ENCODE results near the gene SF3B3. TPM values are rescaled to one million over a fixed set of nuclear protein-coding genes. Genes with fewer than 3 reads are reported as not detected.

The SF3B3 gene
- total RNA-seq, 1 experiment from 2014 or later: 253 TPM

DNA sequence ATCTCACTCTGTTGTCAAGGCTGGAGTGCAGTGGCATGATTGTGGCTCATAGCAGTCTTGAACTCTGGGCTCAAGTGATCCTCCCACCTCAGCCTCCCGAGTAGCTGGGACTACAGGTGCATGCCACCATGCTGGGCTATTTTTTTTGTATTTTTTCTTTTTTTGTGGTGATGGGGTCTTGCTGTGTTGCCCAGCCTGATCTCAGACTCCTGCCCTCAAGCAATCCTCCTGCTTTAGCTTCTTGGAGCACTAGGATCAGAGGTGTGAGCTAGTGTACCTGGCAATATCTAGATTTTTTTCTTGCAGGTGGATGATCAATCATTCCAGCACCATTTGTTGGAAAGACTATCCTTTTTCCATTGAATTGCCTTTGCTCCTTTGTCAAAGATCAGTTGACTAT is 69.9 kb downstream of the SF3B3 start:
- intact Hi-C loops (cut with micrococcal nuclease; ENCODE audit: unreplicated experiment): loop anchor here (10.0 kb wide), 1 partner anchor 51 kb away; the partner anchor contains the start of gene IL34
- BruUV-seq (replicated peaks): no TSS peak
- POLR2A ChIA-PET: no interaction called here

DNA sequence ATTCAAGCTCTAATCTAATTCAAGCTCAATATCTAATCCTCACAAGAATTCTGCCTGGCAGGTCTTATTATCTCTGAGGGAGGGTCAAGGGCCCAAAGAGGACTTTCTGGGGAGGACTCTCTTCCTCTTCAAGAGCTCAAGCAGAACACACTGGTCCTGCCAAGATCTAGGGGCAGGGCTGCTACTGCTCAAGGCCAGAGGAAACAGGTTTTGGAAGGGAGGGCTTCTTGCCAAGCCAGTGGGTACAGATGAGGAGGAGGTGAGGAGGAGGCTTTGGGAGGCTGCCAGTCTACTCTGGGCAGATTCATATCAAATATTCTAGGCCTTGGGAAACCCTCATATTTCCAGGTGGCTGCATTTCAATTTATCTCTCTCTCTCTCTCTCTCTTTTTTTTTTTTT is 71.0 kb downstream of the SF3B3 start:
- intact Hi-C loops (cut with micrococcal nuclease; ENCODE audit: unreplicated experiment): loop anchor here (10.0 kb wide), 1 partner anchor 50 kb away; the partner anchor contains the start of gene IL34
- no peak for ATAC-seq
- CTCF ChIA-PET: no interaction called here
- TF ChIP-seq, protein P1, sequence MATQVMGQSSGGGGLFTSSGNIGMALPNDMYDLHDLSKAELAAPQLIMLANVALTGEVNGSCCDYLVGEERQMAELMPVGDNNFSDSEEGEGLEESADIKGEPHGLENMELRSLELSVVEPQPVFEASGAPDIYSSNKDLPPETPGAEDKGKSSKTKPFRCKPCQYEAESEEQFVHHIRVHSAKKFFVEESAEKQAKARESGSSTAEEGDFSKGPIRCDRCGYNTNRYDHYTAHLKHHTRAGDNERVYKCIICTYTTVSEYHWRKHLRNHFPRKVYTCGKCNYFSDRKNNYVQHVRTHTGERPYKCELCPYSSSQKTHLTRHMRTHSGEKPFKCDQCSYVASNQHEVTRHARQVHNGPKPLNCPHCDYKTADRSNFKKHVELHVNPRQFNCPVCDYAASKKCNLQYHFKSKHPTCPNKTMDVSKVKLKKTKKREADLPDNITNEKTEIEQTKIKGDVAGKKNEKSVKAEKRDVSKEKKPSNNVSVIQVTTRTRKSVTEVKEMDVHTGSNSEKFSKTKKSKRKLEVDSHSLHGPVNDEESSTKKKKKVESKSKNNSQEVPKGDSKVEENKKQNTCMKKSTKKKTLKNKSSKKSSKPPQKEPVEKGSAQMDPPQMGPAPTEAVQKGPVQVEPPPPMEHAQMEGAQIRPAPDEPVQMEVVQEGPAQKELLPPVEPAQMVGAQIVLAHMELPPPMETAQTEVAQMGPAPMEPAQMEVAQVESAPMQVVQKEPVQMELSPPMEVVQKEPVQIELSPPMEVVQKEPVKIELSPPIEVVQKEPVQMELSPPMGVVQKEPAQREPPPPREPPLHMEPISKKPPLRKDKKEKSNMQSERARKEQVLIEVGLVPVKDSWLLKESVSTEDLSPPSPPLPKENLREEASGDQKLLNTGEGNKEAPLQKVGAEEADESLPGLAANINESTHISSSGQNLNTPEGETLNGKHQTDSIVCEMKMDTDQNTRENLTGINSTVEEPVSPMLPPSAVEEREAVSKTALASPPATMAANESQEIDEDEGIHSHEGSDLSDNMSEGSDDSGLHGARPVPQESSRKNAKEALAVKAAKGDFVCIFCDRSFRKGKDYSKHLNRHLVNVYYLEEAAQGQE (IDR thresholded peaks at IDR 0.05; ENCODE audit: insufficient read depth in 1 of 2, low read depth in 2 of 2, low read length in 1 of 2): no peak
- TF ChIP-seq POLR2AphosphoS5 (IDR thresholded peaks at IDR 0.05; ENCODE audit: low read depth, low read length) (no peak), TCF7L2 (IDR thresholded peaks at IDR 0.05; ENCODE audit: low read depth, low read length) (no peak), SIN3A (IDR thresholded peaks at IDR 0.05; ENCODE audit: borderline replicate concordance, insufficient read depth, low read depth, low read length) (no peak)
- TF ChIP-seq, protein P2, sequence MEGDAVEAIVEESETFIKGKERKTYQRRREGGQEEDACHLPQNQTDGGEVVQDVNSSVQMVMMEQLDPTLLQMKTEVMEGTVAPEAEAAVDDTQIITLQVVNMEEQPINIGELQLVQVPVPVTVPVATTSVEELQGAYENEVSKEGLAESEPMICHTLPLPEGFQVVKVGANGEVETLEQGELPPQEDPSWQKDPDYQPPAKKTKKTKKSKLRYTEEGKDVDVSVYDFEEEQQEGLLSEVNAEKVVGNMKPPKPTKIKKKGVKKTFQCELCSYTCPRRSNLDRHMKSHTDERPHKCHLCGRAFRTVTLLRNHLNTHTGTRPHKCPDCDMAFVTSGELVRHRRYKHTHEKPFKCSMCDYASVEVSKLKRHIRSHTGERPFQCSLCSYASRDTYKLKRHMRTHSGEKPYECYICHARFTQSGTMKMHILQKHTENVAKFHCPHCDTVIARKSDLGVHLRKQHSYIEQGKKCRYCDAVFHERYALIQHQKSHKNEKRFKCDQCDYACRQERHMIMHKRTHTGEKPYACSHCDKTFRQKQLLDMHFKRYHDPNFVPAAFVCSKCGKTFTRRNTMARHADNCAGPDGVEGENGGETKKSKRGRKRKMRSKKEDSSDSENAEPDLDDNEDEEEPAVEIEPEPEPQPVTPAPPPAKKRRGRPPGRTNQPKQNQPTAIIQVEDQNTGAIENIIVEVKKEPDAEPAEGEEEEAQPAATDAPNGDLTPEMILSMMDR (IDR thresholded peaks at IDR 0.05): no peak
- H3K36me3 ChIP-seq (ENCODE audit: control insufficient read depth, insufficient read depth, low read length): no peaks in the 10 kb centered on the region
- no peak overlapping the region for H3K4me3 ChIP-seq (ENCODE audit: low read depth in 2 of 2, low read length in 2 of 2)
- POLR2A ChIA-PET: no interaction called here
- peak overlapping the region; percentile 57; the same call in 1 of the 2 replicates for H3K27ac ChIP-seq (ENCODE audit: low read length)
- no TSS peak for BruUV-seq (replicated peaks)
- H3K27me3 ChIP-seq (ENCODE audit: control insufficient read depth, insufficient read depth, low read length): no peaks in the 10 kb centered on the region
- H3K9me3 ChIP-seq (ENCODE audit: control insufficient read depth, insufficient read depth, low read depth, low read length): no peaks in the 10 kb centered on the region
- H3K4me1 ChIP-seq (ENCODE audit: control insufficient read depth, insufficient read depth, low read length): peaks cover 24% of the 10 kb centered on the region
- in situ Hi-C loops (cut with HindIII; ENCODE audit: low pct_unique_long_range_greater_than_20kb, low sequenced_read_pairs): no loop called here
- no peak for DNase-seq (ENCODE audit: low read depth, low spot score)

More for the DNA sequence above, 69.9 kb downstream of the SF3B3 start:
- Histone ChIP-seq H3K36me3 (ENCODE audit: control insufficient read depth, insufficient read depth, low read length) (no peaks in the 10 kb centered on the region), H3K9me3 (ENCODE audit: control insufficient read depth, insufficient read depth, low read depth, low read length) (no peaks in the 10 kb centered on the region), H3K4me3 (ENCODE audit: low read depth in 2 of 2, low read length in 2 of 2) (no peak overlapping the region), H3K4me1 (ENCODE audit: control insufficient read depth, insufficient read depth, low read length) (peaks cover 24% of the 10 kb centered on the region), H3K27me3 (ENCODE audit: control insufficient read depth, insufficient read depth, low read length) (no peaks in the 10 kb centered on the region), H3K27ac (ENCODE audit: low read length) (peak overlapping the region; percentile 48; the same call in 1 of the 2 replicates)
- ATAC-seq (no peak), DNase-seq (ENCODE audit: low read depth, low spot score) (no peak)
- CTCF ChIA-PET: no interaction called here
- in situ Hi-C loops (cut with HindIII; ENCODE audit: low pct_unique_long_range_greater_than_20kb, low sequenced_read_pairs): no loop called here
- TF ChIP-seq, protein P2 (IDR thresholded peaks at IDR 0.05): no peak
- TF ChIP-seq, protein P1 (IDR thresholded peaks at IDR 0.05; ENCODE audit: insufficient read depth in 1 of 2, low read depth in 2 of 2, low read length in 1 of 2): no peak
- no peak for TF ChIP-seq POLR2AphosphoS5 (IDR thresholded peaks at IDR 0.05; ENCODE audit: low read depth, low read length)
- TF ChIP-seq SIN3A (IDR thresholded peaks at IDR 0.05; ENCODE audit: borderline replicate concordance, insufficient read depth, low read depth, low read length): no peak
- TF ChIP-seq TCF7L2 (IDR thresholded peaks at IDR 0.05; ENCODE audit: low read depth, low read length): no peak
